ENCODE measurements around the gene ZBTB20.

The ZBTB20 gene

GRCh38 chr3:114452256-114452655 lies 694.8 kb downstream of the ZBTB20 start:
- ATAC-seq = no peak
- TF ChIP-seq GLIS3 (CRISPR knock-in tag; IDR thresholded peaks at IDR 0.05) = no peak
- TF ChIP-seq POU6F1 (CRISPR knock-in tag; IDR thresholded peaks at IDR 0.05; ENCODE audit: borderline replicate concordance, low read depth) = no peak
- no peak for TF ChIP-seq OSR1 (CRISPR knock-in tag; IDR thresholded peaks at IDR 0.05)
- TF ChIP-seq TCF4 (CRISPR knock-in tag; IDR thresholded peaks at IDR 0.05; ENCODE audit: borderline replicate concordance) = no peak
- TF ChIP-seq CSRNP3 (CRISPR knock-in tag; IDR thresholded peaks at IDR 0.05) = no peak
- TF ChIP-seq RARB (CRISPR knock-in tag; IDR thresholded peaks at IDR 0.05) = no peak

- ATAC-seq = peak; percentile 12; the same call in 1 of the 3 replicates
- TF ChIP-seq PPARA (CRISPR knock-in tag; IDR thresholded peaks at IDR 0.05; ENCODE audit: borderline replicate concordance) = no peak
- TF ChIP-seq TSHZ2 (CRISPR knock-in tag; IDR thresholded peaks at IDR 0.05) = no peak
- no peak for TF ChIP-seq ZC3H10 (CRISPR knock-in tag; IDR thresholded peaks at IDR 0.05)
- no peak for TF ChIP-seq PATZ1 (CRISPR knock-in tag; IDR thresholded peaks at IDR 0.05; ENCODE audit: borderline replicate concordance)
- TF ChIP-seq ZNF565 (CRISPR knock-in tag; conservative IDR thresholded peaks at IDR 0.05; ENCODE audit: low read depth) = no peak
- TF ChIP-seq RARB (CRISPR knock-in tag; IDR thresholded peaks at IDR 0.05) = no peak
- no peak for TF ChIP-seq POU6F1 (CRISPR knock-in tag; IDR thresholded peaks at IDR 0.05; ENCODE audit: borderline replicate concordance, low read depth)
Observed at GRCh38 chr3:114451561-114452018, 695.5 kb downstream of the ZBTB20 start.

GRCh38 chr3:114451051-114451451 lies 696.0 kb downstream of the ZBTB20 start:
- ATAC-seq = no peak
- TF ChIP-seq ARNTL (CRISPR knock-in tag; IDR thresholded peaks at IDR 0.05; ENCODE audit: borderline replicate concordance, low read depth) = no peak
- no peak for TF ChIP-seq TSHZ2 (CRISPR knock-in tag; IDR thresholded peaks at IDR 0.05)
- TF ChIP-seq CREB5 (CRISPR knock-in tag; IDR thresholded peaks at IDR 0.05; ENCODE audit: low read depth) = no peak
- no peak for TF ChIP-seq TCF4 (CRISPR knock-in tag; IDR thresholded peaks at IDR 0.05; ENCODE audit: borderline replicate concordance)
- no peak for TF ChIP-seq ISL1 (CRISPR knock-in tag; IDR thresholded peaks at IDR 0.05)
- TF ChIP-seq ESRRG (CRISPR knock-in tag; IDR thresholded peaks at IDR 0.05) = no peak
- TF ChIP-seq SNAI2 (CRISPR knock-in tag; IDR thresholded peaks at IDR 0.05) = no peak
- no peak for TF ChIP-seq CSRNP3 (CRISPR knock-in tag; IDR thresholded peaks at IDR 0.05)
- TF ChIP-seq RARB (CRISPR knock-in tag; IDR thresholded peaks at IDR 0.05) = no peak
- TF ChIP-seq ZFP30 (CRISPR knock-in tag; IDR thresholded peaks at IDR 0.05) = no peak
- TF ChIP-seq BACH2 (CRISPR knock-in tag; IDR thresholded peaks at IDR 0.05; ENCODE audit: borderline replicate concordance) = no peak
- TF ChIP-seq GLIS3 (CRISPR knock-in tag; IDR thresholded peaks at IDR 0.05) = no peak
- no peak for TF ChIP-seq ZNF8 (CRISPR knock-in tag; IDR thresholded peaks at IDR 0.05)
- no peak for TF ChIP-seq PATZ1 (CRISPR knock-in tag; IDR thresholded peaks at IDR 0.05; ENCODE audit: borderline replicate concordance)

Measured in SK-N-SH treated with all-trans-retinoic acid at 6 μM for 48 hours (cell line).